ENCODE measurements around the gene OR4N2.
"Not testable (repeated sequence)": the region's sequence is repeated elsewhere in the genome, so short reads cannot be mapped to it uniquely, and the experiment has no call there.

Gene OR4N2

DNA sequence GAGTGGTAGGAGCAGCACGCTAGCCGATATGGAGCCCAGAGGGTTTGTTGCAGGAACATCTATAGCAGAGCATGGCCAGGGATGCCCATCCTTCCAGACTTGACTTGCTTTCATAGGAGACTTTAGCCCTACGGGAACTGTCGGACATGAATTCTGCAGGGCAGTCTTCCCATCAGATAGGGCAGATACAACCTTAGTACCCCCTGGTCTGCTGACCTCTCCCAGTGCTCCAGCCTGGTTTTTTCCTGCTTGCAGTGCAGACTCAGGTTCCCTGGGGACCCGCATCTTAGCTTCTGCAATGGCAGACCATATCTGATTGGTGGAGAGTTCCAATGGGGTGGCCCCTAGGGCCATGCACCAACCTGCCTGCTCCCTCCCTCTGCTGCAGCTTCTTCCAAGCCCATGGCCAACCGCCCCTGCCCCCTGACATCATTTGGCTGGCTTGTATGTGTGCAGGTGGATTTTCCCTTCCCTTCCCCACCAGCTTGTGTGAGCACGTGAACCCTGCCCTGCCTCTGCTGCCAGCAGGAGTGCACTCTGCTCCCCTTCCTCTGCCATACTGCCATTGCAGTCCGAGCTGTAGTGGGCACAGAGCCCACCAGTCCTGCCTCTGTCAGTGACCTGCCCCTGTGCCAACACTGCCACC lies 30.8 kb downstream of the OR4N2 start:
- not testable (repeated sequence) for DNase-seq (ENCODE audit: low read depth in 2 of 2)

DNA sequence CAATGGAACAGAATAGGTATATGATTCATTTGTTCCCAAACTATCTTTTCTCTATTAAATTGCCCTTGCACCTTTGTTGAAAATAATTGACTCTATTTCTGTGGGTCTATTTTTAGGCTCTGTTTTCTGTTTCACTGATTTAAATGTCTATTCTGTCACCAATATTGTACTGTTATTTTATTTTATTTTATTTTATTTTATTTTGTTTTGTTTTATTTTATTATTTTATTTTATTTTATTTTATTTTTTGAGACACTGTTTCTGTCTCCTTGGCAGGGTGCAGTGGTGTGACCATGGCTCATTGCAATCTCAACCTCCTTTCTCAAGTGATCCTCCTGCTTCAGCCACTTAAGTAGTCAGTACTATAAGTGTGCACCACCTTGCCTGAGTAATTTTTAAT lies 34.9 kb downstream of the OR4N2 start:
- no peak for DNase-seq (ENCODE audit: low read depth in 2 of 2)

DNA sequence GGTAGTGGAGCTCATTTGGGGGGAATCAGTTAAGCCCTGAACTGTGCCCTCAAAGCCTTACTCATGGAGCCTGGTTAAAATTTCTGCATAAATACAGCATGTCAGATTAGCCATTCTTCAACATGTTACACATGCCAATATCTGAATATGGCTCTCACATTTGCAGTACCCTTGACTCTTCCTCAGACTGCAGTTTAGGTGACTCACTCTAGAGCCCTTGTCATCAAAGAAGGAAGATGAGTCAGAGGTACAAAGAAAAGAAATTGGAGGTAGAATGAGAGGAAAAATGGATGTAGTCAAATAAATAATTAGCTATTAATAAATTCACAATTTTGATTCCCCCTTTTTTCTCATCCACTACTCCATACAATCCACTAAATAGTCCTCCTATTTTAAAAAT lies 47.8 kb downstream of the OR4N2 start:
- DNase-seq (ENCODE audit: low read depth in 2 of 2), result no peak

GRCh38 chr14:19866061-19866669 lies 62.6 kb downstream of the OR4N2 start:
- DNase-seq (ENCODE audit: low read depth in 2 of 2), result not testable (repeated sequence)

- DNase-seq (ENCODE audit: low read depth in 2 of 2), result no peak
Measured at GRCh38 chr14:19873178-19873577, 69.6 kb downstream of the OR4N2 start.

DNA sequence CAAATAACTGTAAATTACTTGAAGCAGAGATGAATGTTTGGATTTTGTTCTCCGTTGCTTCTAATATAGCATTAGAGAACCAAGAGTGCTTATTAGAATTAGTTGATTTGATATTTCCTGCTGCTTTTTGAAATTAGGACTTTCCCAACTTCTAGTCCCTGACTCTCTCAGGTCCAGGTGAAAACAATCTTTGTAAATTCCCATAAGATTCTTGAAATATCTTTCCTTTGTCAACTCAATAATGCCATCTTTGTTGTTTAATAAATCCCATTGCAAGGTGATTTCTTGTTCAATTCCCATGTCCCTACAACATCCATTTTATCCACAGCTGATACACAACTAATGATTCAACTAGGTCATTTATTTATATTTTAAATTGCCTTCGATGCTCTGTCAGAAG lies 71.3 kb downstream of the OR4N2 start, which contains the start of gene OR4K2:
TSS of gene OR4K2 (plus strand) at position 301 of the 400 bp plus-strand sequence. CDS start 1,126 bp downstream, outside the sequence.
- no peak for DNase-seq (ENCODE audit: low read depth in 2 of 2)

GRCh38 chr14:19878029-19878642 lies 74.6 kb downstream of the OR4N2 start:
- DNase-seq (ENCODE audit: low read depth in 2 of 2), result no peak
